HG03521 (cell line): ENCODE results near the gene LAPTM5.
"Not testable (repeated sequence)": the region's sequence is repeated elsewhere in the genome, so short reads cannot be mapped to it uniquely, and the experiment has no call there.

Source experiments
- ATAC-seq: cut with Tn5 transposase; IDR thresholded peaks from one replicate; pipeline ENCODE4 v1.9.1; 2021; ENCODE audit warnings: mild to moderate bottlenecking, moderate library complexity; ENCODE audit not compliant: unreplicated experiment

LAPTM5 gene

DNA sequence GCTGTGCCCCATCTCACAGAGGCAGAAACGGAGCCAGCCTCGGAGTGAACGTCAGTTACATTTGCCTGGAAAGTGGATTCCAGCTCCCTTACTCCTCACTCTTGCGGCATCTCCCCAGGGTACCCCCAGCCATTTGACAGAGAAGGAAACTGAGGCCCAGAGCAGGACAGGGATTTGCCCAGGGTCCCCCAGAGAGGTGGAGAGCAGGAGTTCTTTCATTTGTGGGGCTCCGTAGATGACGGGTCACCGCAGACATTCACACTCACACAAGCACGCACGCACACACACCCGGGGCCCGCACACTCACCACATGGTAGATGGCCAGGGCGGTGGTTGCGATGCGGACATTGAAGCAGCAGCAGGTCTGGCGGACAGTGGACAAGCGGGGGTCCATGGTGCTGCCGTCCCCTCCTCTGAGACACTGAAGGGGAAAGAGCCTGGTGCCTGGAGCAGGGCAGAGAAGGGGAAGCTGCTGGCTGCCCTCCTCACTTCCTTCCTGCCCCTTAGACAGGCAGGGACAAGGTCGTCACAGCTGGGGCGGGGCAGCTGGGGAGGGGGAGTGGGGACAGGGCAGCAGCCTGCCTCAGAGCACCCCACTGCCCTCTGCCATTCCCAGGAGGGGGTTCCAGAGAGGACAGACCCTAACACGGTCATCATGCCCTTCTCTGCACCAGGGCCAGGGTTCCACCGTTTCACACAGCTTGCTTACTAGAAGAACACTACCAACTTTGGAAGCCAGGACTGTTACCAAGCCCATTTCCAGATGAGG is at the start of gene LAPTM5:
TSS of gene LAPTM5 (minus strand) at position 423 of the 769 bp plus-strand sequence. CDS start at position 394, 29 bp downstream.
- no peak for ATAC-seq

DNA sequence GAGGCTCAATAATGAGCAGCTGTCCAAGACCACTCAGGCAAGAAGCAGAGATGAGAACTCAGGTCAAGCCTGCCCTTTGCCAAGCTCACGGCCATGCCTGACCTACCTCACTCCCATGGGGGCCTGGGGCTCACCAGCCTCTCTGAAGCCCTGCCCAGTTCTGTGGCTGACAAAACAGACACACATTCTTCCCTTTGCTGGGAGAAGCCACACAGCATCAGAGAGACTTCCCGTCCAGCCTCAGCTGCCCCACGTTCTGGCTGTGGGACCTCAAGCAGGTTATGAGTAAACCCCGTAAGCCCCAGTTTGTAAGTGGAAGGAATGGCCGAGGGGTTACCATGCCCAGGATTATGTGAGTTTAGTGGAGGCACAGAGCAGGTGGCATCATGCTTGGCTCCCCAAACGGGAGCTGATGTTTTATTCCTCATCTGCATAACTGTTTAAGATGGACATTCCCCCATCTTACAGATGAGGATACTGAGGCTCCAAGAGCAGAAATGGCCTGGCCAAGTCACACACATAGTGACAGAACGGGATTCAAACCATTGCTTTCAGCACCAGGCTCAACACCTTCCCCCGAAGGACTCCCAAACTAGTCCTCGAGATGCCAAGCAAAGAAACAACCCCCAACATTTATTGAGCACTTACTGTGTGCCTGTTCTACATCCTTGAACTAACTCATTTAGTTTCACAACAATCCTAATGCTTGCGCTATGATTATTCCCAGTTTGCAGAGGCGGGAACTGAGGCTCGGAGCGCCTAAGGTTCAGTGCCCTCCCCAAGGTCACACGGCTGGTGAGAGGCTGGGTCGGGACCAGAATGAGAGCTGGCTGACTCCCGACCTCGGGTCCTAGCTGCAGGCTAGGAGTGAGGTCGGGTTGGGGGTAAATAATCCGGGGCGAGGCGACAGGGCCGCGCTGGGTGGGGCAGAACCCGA is 49.1 kb upstream of the LAPTM5 start:
- no peak for ATAC-seq

- no peak for ATAC-seq
Observed at GRCh38 chr1:30805304-30806003, 47.9 kb upstream of the LAPTM5 start.

GRCh38 chr1:30804822-30805221 is 47.2 kb upstream of the LAPTM5 start:
- ATAC-seq = no peak

DNA sequence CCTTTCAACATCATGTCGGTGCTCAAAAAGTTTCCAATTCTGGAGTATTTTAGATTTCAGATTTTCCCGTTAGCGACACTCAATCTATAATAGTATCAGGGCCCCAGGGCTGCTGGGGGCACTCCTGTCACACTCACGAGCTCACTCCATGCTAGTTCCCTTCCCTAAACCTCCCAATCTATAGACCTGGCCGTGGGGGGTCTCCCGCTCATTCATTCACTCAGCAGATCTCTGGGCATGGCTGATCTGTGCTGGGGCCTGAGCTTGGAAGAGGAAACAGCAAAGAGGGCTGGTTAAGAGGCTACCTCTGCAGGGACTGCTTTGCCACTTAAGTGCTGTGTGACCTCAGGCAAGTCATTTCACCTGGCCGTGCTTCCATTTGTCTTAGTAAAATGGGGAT is 46.8 kb upstream of the LAPTM5 start:
- no peak for ATAC-seq

DNA sequence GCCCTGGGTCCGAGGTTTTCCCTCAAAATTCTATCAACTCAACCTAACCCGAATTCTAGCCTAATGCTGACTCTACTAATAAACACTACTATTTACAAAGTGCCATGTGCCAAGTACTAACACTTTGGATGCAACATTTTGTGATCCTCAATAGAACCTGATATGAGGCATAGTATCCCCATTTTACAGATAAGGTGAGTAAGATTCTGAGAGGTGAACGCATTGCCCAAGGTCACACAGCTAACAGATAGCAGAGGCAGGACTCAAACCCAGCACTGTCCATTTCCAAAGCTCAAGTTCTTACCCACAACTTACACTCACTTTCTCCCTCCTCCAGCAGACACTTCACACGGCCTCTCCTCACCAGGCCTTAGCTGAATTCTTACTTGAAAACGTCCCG is 46.0 kb upstream of the LAPTM5 start:
- ATAC-seq = no peak

DNA sequence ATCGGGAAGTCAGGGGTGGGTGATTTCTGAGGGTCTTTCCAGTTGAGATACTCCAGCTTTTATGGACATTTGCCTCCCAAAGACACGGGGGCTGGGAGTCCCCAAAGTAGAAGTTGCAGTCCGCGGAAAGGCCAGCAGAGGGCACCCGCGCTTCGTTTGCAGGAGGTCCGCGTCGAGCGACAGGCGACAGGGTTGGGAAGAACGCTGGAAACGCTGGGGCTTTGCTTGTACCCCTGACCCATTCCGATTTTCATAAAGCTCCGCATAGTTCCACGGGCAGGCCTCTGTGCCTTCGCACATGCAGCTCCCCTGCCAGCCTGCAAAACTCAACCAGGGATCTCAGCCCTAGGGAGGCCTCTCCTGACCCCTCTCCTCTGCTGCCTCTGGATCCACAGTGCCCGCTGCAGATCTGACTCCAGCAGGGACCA is 44.2 kb upstream of the LAPTM5 start:
- ATAC-seq = no peak

DNA sequence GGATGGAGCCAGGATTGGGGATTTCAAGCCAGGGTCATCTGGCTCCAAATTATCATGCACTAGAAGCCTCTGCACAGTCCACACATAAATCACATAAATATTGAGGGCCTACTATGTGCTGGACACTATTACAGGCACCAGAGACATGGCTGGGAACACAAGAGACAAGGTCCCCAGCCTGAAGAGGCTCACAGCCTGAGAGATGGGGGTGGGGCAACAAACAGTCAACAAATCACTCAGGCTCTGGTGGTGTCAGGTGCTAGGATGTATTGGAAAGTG is 41.6 kb upstream of the LAPTM5 start:
- ATAC-seq = no peak

GRCh38 chr1:30798389-30799232 is 41.0 kb upstream of the LAPTM5 start:
- no peak for ATAC-seq

DNA sequence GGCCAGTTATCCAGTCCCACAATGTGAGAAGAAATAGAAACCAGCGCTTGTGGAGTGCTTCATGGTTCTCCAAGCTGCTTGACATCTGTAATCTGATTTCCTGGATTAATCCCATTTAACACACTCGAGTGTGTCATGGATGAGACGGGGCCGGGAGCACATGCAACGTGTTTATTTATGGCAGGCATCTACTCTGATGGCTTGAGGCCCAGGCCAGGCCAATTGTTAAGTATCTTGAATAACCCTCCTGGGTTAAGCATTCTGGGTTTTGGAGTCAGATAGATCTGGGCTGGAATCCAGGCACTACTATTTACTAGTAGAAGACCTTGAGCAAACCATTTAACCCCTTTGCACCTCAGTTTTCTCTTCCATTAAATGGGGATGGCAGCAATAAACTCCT is 37.5 kb upstream of the LAPTM5 start:
- ATAC-seq = no peak

DNA sequence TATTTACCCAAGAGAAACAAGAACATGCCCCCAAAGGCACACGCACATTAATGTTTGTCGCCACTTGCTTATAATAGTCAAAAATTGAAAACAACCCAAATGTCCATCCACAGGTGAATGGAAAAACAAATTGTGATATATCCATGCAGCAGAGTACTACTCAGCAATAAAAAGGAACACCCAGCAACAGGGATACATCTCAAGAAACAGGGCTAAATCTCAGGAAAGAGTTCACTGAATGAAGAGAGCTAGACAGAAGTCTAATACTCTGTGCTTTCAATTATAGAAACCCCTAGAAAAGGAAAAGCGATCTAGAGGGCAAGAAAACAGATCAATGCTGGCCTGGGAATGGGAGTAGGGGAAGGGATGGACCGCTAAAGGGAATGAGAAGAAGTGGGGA is 36.7 kb upstream of the LAPTM5 start:
- no peak for ATAC-seq

- no peak for ATAC-seq
Observed at GRCh38 chr1:30793209-30793608, 35.6 kb upstream of the LAPTM5 start.

DNA sequence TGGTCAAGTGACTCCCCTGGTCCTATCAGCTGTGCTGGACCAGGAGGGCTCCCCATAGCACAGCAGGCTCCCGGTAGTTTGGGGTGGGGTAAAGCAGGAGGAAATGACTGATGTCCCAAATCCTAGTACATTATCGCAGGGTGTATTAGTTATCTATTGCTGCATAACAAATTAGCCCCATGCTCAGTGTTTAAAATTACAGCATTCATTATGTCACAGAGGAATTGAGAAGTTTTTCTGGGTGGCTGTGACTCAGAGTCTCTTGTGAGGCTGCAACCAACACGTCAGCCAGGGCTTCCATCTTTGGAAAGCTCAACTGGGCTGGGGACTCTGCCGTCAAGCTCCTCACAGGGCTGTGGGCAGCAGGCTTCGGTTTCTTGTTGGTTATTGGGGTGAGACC is 34.3 kb upstream of the LAPTM5 start:
- no peak for ATAC-seq

DNA sequence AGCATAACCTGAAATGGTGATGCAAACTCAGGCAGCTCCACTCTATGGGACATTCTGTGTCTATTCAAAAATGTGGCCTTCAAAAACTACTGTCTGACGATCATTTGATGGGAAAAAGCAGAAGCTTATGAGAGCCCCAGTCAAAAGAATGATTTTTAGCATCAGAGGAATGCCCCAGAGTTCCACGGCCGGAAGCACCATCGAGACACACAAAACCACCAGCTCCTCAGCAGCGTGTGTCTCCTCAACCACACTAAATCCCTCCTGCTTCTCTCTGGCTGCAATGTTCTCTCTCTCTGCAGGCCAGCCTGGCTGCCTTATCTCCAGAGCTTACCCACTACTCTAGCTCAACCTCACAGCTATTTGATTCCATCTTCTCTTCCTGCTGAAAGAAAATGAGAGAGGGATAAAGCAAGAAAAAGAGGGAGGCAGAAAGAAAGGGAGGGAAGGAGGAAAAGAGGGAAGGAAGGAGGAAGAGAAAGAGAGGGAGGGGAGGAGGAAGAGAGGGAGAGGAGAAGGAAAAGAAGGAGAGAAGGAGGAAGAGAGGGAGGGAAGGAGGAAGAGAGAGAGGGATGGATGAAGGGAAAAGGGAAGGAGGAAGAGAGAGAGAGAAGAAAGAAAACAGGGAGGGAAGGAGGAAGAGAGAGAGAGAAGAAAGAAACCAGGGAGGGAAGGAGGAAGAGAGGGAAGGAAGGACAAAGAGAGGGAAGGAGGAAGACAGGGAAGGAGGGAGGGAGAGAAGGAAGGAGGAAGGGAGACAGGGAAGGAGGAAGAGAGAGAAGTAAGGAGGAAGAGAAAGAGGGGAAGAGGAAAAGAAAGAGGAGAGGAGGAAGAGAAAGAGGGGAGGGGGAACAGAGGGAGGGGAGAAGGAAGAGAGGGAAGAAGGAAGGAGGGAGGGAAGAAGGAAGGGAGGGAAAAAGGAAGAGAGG is 33.5 kb upstream of the LAPTM5 start:
- no peak for ATAC-seq

GRCh38 chr1:30790256-30790525 is 32.6 kb upstream of the LAPTM5 start:
- ATAC-seq = not testable (repeated sequence)

- ATAC-seq = no peak
Observed at GRCh38 chr1:30789388-30790255, 32.0 kb upstream of the LAPTM5 start.

DNA sequence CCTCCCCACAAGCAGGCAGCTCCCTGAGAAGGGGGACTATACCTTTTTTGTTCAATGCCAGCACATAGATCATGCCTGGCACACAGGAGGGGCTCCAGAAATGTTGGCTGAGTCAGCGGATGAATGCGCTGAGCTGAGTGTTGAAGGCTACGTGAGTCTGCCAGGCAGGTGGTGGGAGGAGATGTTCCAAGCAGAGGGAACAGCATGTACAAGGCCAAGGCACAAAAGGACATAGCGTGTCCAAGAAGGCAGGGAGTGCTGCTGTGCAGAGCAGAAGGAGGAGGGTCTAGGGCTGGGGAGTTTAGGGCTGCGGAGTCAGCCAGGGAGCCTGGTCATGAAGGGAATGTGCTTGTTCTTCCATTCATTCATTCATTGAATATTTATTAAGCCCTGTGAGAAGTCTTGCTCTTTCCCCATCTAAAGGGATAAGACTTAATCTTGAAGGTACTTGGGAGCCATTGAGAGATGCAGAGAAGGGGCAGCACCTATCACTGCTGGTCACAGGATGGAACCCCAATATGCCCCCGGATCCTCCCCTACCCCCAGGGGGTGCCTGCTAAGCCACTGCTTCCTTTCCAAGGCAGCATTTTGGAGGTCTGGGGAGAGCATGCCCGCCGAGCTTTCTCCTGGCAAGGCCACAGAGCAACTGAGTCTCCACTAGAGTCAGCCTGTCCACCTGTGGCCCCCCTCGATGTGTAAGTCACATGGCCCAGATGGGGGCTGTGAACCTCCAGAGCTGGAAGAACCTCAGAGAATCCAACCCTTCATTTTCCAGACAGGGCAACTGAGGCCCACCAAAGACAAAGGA is 31.2 kb upstream of the LAPTM5 start:
- ATAC-seq = no peak

GRCh38 chr1:30787856-30788495 is 30.4 kb upstream of the LAPTM5 start:
- ATAC-seq = no peak
